Gastrocnemius medialis (tissue), 4 donors: Measurements from ENCODE around the gene CCDC57.

Experiments used
- CTCF ChIP-seq, 5 experiments: fragments of 450-650 bp in 3 of 5; fragments of 200-600 bp in 2 of 5; sonication (generic) in 2 of 5; IDR thresholded peaks in 4 of 5; conservative IDR thresholded peaks in 1 of 5; 1 replicate in 4 of 5; 2 replicates in 1 of 5; pipeline ENCODE4 v1.5.1; 2016 to 2019; ENCODE audit warnings: antibody characterized with exemption in 5 of 5, mild to moderate bottlenecking in 3 of 5, moderate library complexity in 3 of 5
- POLR2A ChIP-seq, 2 donors: fragments of 450-650 bp; IDR thresholded peaks; one replicate each; pipeline ENCODE4 v1.6.1; 2017; ENCODE audit warnings: antibody characterized with exemption in 2 of 2, mild to moderate bottlenecking in 2 of 2, moderate library complexity in 2 of 2

GRCh38 chr17:82148997-82149396, 63.6 kb downstream of the CCDC57 start:
- TF ChIP-seq POLR2A (IDR thresholded peaks at IDR 0.05) = no peak
- no peak for TF ChIP-seq CTCF (IDR thresholded peaks at IDR 0.05 in 4 of 5, conservative IDR thresholded peaks at IDR 0.05 in 1 of 5)
